Mesenchymal stem cell (in vitro differentiated cells and primary cell): Measurements from ENCODE around the gene PNMT.

Source experiments
- DNase-seq: peaks from one replicate; pipeline ENCODE4 v3.0.0-alpha.2; 2013
- H2AFZ ChIP-seq: one replicate; pipeline ENCODE4 v1.6.1; 2013; ENCODE audit warnings: low read depth, mild to moderate bottlenecking, control low read depth, inconsistent platforms, low read length, moderate library complexity
- H2AK5ac ChIP-seq: 2 replicates; pipeline ENCODE4 v1.6.1; 2013; ENCODE audit warnings: low read length, moderate library complexity, mild to moderate bottlenecking, inconsistent platforms; ENCODE audit not compliant: severe bottlenecking
- H2BK120ac ChIP-seq: one replicate; pipeline ENCODE4 v1.6.1; 2013; ENCODE audit warnings: low read depth, mild to moderate bottlenecking, inconsistent platforms, low read length, moderate library complexity
- H2BK12ac ChIP-seq, 2 experiments: one replicate each; pipeline ENCODE4 v1.6.1; 2013; ENCODE audit warnings: inconsistent platforms in 2 of 2, low read length in 2 of 2, mild to moderate bottlenecking in 2 of 2, moderate library complexity in 2 of 2, control low read depth in 1 of 2
- H2BK15ac ChIP-seq: one replicate; pipeline ENCODE4 v1.6.1; 2013; ENCODE audit warnings: mild to moderate bottlenecking, low read depth, inconsistent platforms; ENCODE audit not compliant: poor library complexity, severe bottlenecking
- H2BK5ac ChIP-seq: 2 replicates; pipeline ENCODE4 v1.6.1; 2013; ENCODE audit warnings: low read depth, mild to moderate bottlenecking, low read length, control low read depth, inconsistent platforms; ENCODE audit not compliant: poor library complexity, severe bottlenecking
- H3K14ac ChIP-seq, 2 experiments: one replicate each; pipeline ENCODE4 v1.6.1; 2013; ENCODE audit warnings: inconsistent platforms in 2 of 2, low read length in 2 of 2, control low read depth in 1 of 2, mild to moderate bottlenecking in 1 of 2, moderate library complexity in 1 of 2
- H3K18ac ChIP-seq, 2 experiments: one replicate each; pipeline ENCODE4 v1.6.1; 2013; ENCODE audit warnings: inconsistent platforms in 2 of 2, low read length in 2 of 2, control low read depth in 1 of 2, low read depth in 1 of 2, mild to moderate bottlenecking in 1 of 2
- H3K23ac ChIP-seq, 2 experiments: one replicate each; pipeline ENCODE4 v1.6.1; 2013; ENCODE audit warnings: inconsistent platforms in 2 of 2, low read length in 2 of 2, mild to moderate bottlenecking in 2 of 2, moderate library complexity in 2 of 2, control low read depth in 1 of 2
- H3K27ac ChIP-seq: 2 replicates; pipeline ENCODE4 v1.5.1; 2013; ENCODE audit warnings: mild to moderate bottlenecking, moderate library complexity, low read length, control low read depth, inconsistent platforms; ENCODE audit not compliant: poor library complexity, severe bottlenecking
- H3K27me3 ChIP-seq, 2 experiments: 2 replicates each; pipeline versions ENCODE4 v1.6.1 to v1.7.0; 2013; ENCODE audit warnings: low read length in 2 of 2, mild to moderate bottlenecking in 2 of 2, moderate library complexity in 2 of 2, control low read depth in 1 of 2, inconsistent platforms in 1 of 2; ENCODE audit not compliant: control insufficient read depth in 1 of 2, insufficient read depth in 1 of 2
- H3K36me3 ChIP-seq, 2 experiments: 2 replicates each; pipeline versions ENCODE4 v1.6.1 to v1.7.0; 2013; ENCODE audit warnings: low read length in 2 of 2, control low read depth in 1 of 2, inconsistent platforms in 1 of 2, low read depth in 1 of 2, mild to moderate bottlenecking in 1 of 2; ENCODE audit not compliant: insufficient read depth in 2 of 2, control insufficient read depth in 1 of 2
- H3K4ac ChIP-seq, 2 experiments: one replicate each; pipeline ENCODE4 v1.6.1; 2013; ENCODE audit warnings: inconsistent platforms in 2 of 2, low read length in 2 of 2, mild to moderate bottlenecking in 2 of 2, moderate library complexity in 2 of 2, control low read depth in 1 of 2, low read depth in 1 of 2
- H3K4me1 ChIP-seq: 2 replicates; pipeline ENCODE4 v1.6.1; 2013; ENCODE audit warnings: low read depth, low read length, control low read depth; ENCODE audit not compliant: control insufficient read depth, insufficient read depth
- H3K4me2 ChIP-seq: 2 replicates; pipeline ENCODE4 v1.6.1; 2013; ENCODE audit warnings: low read length, mild to moderate bottlenecking, inconsistent platforms; ENCODE audit not compliant: poor library complexity, severe bottlenecking
- H3K4me3 ChIP-seq, 2 experiments: 2 replicates each; pipeline versions ENCODE4 v1.5.1 to v1.7.0; 2013; ENCODE audit warnings: low read length in 2 of 2, mild to moderate bottlenecking in 2 of 2, control low read depth in 1 of 2, low read depth in 1 of 2; ENCODE audit not compliant: insufficient read depth in 1 of 2
- H3K79me1 ChIP-seq: replicated peaks from 2 replicates; pipeline ENCODE4 v1.6.1; 2013; ENCODE audit warnings: mild to moderate bottlenecking, control low read depth, low read length, inconsistent platforms; ENCODE audit not compliant: poor library complexity, severe bottlenecking
- H3K9ac ChIP-seq: 2 replicates; pipeline ENCODE4 v1.7.0; 2013; ENCODE audit warnings: mild to moderate bottlenecking, low read length, moderate library complexity
- H3K9me3 ChIP-seq: 2 replicates; pipeline ENCODE4 v1.7.0; 2013; ENCODE audit warnings: mild to moderate bottlenecking, low read length; ENCODE audit not compliant: control insufficient read depth
- H4K8ac ChIP-seq: one replicate; pipeline ENCODE4 v1.6.1; 2013; ENCODE audit warnings: inconsistent platforms, mild to moderate bottlenecking, low read length, moderate library complexity
- H4K91ac ChIP-seq: one replicate; pipeline ENCODE4 v1.6.1; 2013; ENCODE audit warnings: mild to moderate bottlenecking, low read length, inconsistent platforms
- WGBS: methylation state at CpG from one replicate; pipeline ENCODE4 v1.1.7; 2013; ENCODE audit warnings: mixed read lengths; 5-methylcytosine and 5-hydroxymethylcytosine counted together

PNMT gene

GRCh38 chr17:39679521-39680192 is 11.4 kb downstream of the PNMT start:
- H2AFZ ChIP-seq: no peak overlapping the region
- H3K23ac ChIP-seq: no peak overlapping the region
- no peak overlapping the region for H4K91ac ChIP-seq
- no peaks in the 10 kb centered on the region for H3K9me3 ChIP-seq
- H3K4ac ChIP-seq: no peak overlapping the region
- 85% methylated on average over 12 of the region's 12 CpGs for WGBS
- H2BK12ac ChIP-seq: no peak overlapping the region
- H3K27me3 ChIP-seq: no peaks in the 10 kb centered on the region
- DNase-seq: no peak
- no peak overlapping the region for H2BK120ac ChIP-seq
- no peak overlapping the region for H3K27ac ChIP-seq
- H3K4me2 ChIP-seq: no peak overlapping the region
- H3K4me1 ChIP-seq: peaks cover 28% of the 10 kb centered on the region
- H3K14ac ChIP-seq: no peak overlapping the region
- H2BK5ac ChIP-seq: no peak overlapping the region
- no peak overlapping the region for H2AK5ac ChIP-seq
- H3K18ac ChIP-seq: no peak overlapping the region
- no peaks in the 10 kb centered on the region for H3K79me1 ChIP-seq
- H3K36me3 ChIP-seq: peaks cover 30 to 42% of the 10 kb centered on the region in 2 experiments
- no peak overlapping the region for H2BK15ac ChIP-seq
- no peak overlapping the region for H4K8ac ChIP-seq
- no peak overlapping the region for H3K9ac ChIP-seq
- H3K4me3 ChIP-seq: no peak overlapping the region

- Histone ChIP-seq H4K8ac (no peak overlapping the region), H2AFZ (no peak overlapping the region), H3K9me3 (no peaks in the 10 kb centered on the region), H3K23ac (no peak overlapping the region), H3K27ac (no peak overlapping the region), H3K4me2 (no peak overlapping the region), H2AK5ac (no peak overlapping the region), H4K91ac (no peak overlapping the region), H3K4me1 (peaks cover 2% of the 10 kb centered on the region), H2BK120ac (no peak overlapping the region), H3K18ac (no peak overlapping the region), H3K14ac (no peak overlapping the region), H3K9ac (no peak overlapping the region), H3K79me1 (no peaks in the 10 kb centered on the region), H3K4me3 (no peak overlapping the region), H3K4ac (no peak overlapping the region), H2BK5ac (no peak overlapping the region), H3K36me3 (peaks cover 26 to 33% of the 10 kb centered on the region in 2 experiments), H2BK12ac (no peak overlapping the region), H3K27me3 (no peaks in the 10 kb centered on the region), H2BK15ac (no peak overlapping the region)
- no peak for DNase-seq
- 91% methylated on average over 8 of the region's 9 CpGs for WGBS
Observed at GRCh38 chr17:39683295-39683939, 15.2 kb downstream of the PNMT start.

GRCh38 chr17:39684369-39685192 is 16.3 kb downstream of the PNMT start:
- Histone ChIP-seq H4K91ac (no peak overlapping the region), H3K14ac (no peak overlapping the region), H2BK12ac (no peak overlapping the region), H2AK5ac (no peak overlapping the region), H3K18ac (no peak overlapping the region), H3K27ac (no peak overlapping the region), H3K23ac (no peak overlapping the region), H4K8ac (no peak overlapping the region), H3K9ac (no peak overlapping the region), H3K4me2 (no peak overlapping the region), H2BK15ac (no peak overlapping the region), H3K79me1 (no peaks in the 10 kb centered on the region), H3K4ac (no peak overlapping the region), H2AFZ (no peak overlapping the region), H3K4me1 (peaks cover 4% of the 10 kb centered on the region), H2BK5ac (no peak overlapping the region), H3K27me3 (no peaks in the 10 kb centered on the region), H2BK120ac (no peak overlapping the region), H3K9me3 (no peaks in the 10 kb centered on the region), H3K4me3 (no peak overlapping the region), H3K36me3 (peaks cover 26 to 27% of the 10 kb centered on the region in 2 experiments)
- DNase-seq: no peak
- 95% methylated on average over 12 of the region's 12 CpGs for WGBS

- peak overlapping the region in 1 of 2 experiments; percentile 80 for H3K4me3 ChIP-seq
- no peak overlapping the region for H2BK120ac ChIP-seq
- no peaks in the 10 kb centered on the region for H3K27me3 ChIP-seq
- no peak overlapping the region for H2BK12ac ChIP-seq
- peak overlapping the region in 1 of 2 experiments; percentile 73 for H3K4ac ChIP-seq
- no peaks in the 10 kb centered on the region for H3K9me3 ChIP-seq
- H2BK5ac ChIP-seq: no peak overlapping the region
- peak overlapping the region; percentile 88 for H4K8ac ChIP-seq
- peak overlapping the region; percentile 88 for H3K27ac ChIP-seq
- peak overlapping the region; percentile 60 for H2AK5ac ChIP-seq
- peak overlapping the region; percentile 72 for H2AFZ ChIP-seq
- H2BK15ac ChIP-seq: peak overlapping the region; percentile 60
- no peak overlapping the region for H3K14ac ChIP-seq
- no peak overlapping the region for H3K9ac ChIP-seq
- peaks cover 14 to 18% of the 10 kb centered on the region in 2 experiments for H3K36me3 ChIP-seq
- 52% methylated on average over 6 of the region's 6 CpGs for WGBS
- no peak overlapping the region for H4K91ac ChIP-seq
- H3K23ac ChIP-seq: no peak overlapping the region
- peaks cover 4% of the 10 kb centered on the region for H3K4me1 ChIP-seq
- H3K4me2 ChIP-seq: peak overlapping the region; percentile 68
- H3K18ac ChIP-seq: no peak overlapping the region
- no peaks in the 10 kb centered on the region for H3K79me1 ChIP-seq
- DNase-seq: no peak
Observed at GRCh38 chr17:39687101-39687545, 18.9 kb downstream of the PNMT start.
